22Rv1 (cell line): Measurements from ENCODE around the gene SMYD3.

Experiments
- CTCF ChIP-seq: fragments of 450-650 bp; IDR thresholded peaks from 2 replicates; pipeline ENCODE4 v1.5.1; 2017; ENCODE audit warnings: mild to moderate bottlenecking
- ZFX ChIP-seq: fragments of 450-650 bp; IDR thresholded peaks from 2 replicates; pipeline ENCODE4 v1.6.1; 2017; ENCODE audit warnings: antibody characterized with exemption, borderline replicate concordance

- TF ChIP-seq CTCF: no peak
- TF ChIP-seq ZFX: no peak
Observed at GRCh38 chr1:245749053-245749452, 758.0 kb downstream of the SMYD3 start.
